ENCODE results near the gene TCAF2.
"Not testable (repeated sequence)": the region's sequence is repeated elsewhere in the genome, so short reads cannot be mapped to it uniquely, and the experiment has no call there.

Gene TCAF2

GRCh38 chr7:143620646-143621045, at the start of gene TCAF2:
Gene TCAF2 (plus strand): TSS chr7:143620974.
- DNase-seq (ENCODE audit: low spot score): not testable (repeated sequence)

GRCh38 chr7:143571501-143571900, 49.3 kb upstream of the TCAF2 start, which contains the start of gene CTAGE15:
Gene CTAGE15 (plus strand): TSS chr7:143571801. CDS start chr7:143571818, 17 bp downstream.
- DNase-seq (ENCODE audit: low spot score): not testable (repeated sequence)

DNA sequence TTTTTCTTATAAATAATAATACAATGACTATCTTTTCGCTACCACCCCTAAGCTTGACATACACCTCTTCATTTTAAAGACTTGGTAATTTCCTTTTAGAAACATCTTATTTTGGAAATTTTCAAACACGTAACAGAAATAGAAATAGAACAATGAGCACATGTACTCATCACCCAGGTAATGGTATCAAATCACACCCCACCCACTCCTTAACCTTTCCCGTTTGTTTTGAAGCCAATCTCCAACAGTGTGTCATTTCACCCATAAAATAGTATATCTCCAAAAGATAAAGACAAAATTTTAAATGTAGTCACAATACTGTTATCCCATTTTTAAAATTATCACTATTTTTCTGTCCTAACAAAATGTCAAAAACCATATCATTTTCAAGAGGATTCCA, 32.6 kb upstream of the TCAF2 start:
- DNase-seq (ENCODE audit: low spot score): not testable (repeated sequence)

DNA sequence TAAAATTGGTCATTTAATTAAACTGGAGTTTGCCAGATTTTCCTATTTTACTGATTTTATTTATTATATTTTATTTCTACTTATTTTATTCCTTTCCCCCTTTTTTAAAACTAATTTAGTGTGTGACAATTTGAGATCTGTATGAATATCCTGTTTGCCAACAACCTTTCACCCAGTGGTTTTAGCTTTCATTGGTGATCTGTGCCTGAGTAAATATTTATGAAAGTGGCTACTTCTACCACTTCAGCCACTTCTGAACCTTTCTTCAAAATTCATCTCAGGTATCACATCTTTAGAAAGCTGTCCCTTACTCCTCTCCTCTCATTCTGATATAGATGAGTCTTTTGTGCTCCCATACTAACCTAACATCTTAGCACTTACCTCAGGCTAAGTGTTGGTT, 30.9 kb upstream of the TCAF2 start:
- DNase-seq (ENCODE audit: low spot score): not testable (repeated sequence)

GRCh38 chr7:143598086-143598485, 22.7 kb upstream of the TCAF2 start:
- DNase-seq (ENCODE audit: low spot score): not testable (repeated sequence)

DNA sequence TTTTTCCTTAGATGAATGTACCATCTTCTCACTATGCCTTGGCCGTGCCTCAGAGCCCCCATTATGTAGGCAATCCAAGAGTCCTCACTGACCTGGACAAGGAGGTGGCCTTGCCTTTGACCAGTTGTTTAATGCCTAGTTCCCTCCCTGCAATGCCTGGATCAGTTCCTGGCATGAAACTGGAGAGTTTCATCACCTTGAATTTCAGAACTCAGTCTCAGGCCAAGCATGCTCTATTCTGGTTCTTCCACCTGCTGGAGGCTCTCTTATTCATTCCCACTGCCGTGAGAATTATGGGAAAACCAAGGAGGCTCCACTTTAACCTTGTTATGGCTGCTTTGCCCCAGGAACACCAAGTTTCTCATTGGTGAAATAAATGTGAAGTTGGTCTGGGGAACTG, 17.2 kb upstream of the TCAF2 start:
- DNase-seq (ENCODE audit: low spot score): not testable (repeated sequence)

GRCh38 chr7:143606088-143606487, 14.7 kb upstream of the TCAF2 start:
- DNase-seq (ENCODE audit: low spot score): not testable (repeated sequence)

DNA sequence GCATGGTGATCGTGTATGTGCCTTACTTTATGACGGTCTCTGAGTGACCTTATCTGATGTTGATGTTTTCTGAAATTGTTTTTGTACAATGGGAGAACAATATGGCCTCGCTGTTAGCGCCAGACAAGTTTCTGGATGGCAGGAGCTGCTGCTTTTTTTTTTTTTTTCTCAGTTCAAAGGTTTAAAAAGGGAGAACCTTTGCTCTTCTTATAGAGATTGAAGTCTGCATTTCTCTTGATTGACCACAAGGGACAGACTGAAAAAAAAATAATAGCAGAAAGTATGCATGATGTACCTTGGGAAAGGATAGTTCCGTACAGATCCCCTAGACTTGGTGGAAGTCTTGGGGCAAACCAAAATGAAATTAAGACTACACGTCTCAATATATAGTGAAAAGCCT, 5.2 kb upstream of the TCAF2 start:
- not testable (repeated sequence) for DNase-seq (ENCODE audit: low spot score)

- not testable (repeated sequence) for DNase-seq (ENCODE audit: low spot score)
These were observed 3.6 kb upstream of the TCAF2 start for GRCh38 chr7:143617204-143617603.

GRCh38 chr7:143620058-143620457, 716 bp upstream of the TCAF2 start:
- DNase-seq (ENCODE audit: low spot score): not testable (repeated sequence)

GRCh38 chr7:143621175-143621574, 401 bp downstream of the TCAF2 start:
- not testable (repeated sequence) for DNase-seq (ENCODE audit: low spot score)

DNA sequence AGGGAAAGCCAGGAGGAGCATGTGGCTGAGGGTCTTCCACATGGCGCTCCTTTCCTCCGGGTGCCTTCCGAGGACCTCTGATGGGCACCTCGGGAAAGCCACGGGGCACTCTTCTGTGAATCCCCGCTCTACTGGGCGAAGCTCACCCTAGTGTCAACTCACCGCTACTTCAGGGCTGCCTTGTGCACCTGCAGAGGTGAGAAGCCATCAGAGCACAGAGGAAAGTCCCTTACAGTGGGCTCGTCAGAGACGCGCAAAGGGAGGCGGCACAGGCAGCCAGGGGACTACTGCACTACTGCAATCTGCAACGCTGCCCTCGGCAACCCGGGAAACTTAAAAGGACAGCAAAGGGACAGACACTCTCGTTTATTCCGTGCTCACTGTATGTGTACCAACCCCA, 1.4 kb downstream of the TCAF2 start:
- DNase-seq (ENCODE audit: low spot score): not testable (repeated sequence)

- DNase-seq (ENCODE audit: low spot score): not testable (repeated sequence)
These were observed 9.9 kb downstream of the TCAF2 start for GRCh38 chr7:143630653-143631052.

GRCh38 chr7:143632506-143632905, 11.7 kb downstream of the TCAF2 start:
- DNase-seq (ENCODE audit: low spot score): not testable (repeated sequence)

- not testable (repeated sequence) for DNase-seq (ENCODE audit: low spot score)
These were observed 12.3 kb downstream of the TCAF2 start for GRCh38 chr7:143633013-143633618.

- not testable (repeated sequence) for DNase-seq (ENCODE audit: low spot score)
These were observed 14.8 kb downstream of the TCAF2 start for GRCh38 chr7:143635364-143636240.

GRCh38 chr7:143639372-143639771, 18.6 kb downstream of the TCAF2 start:
- DNase-seq (ENCODE audit: low spot score): not testable (repeated sequence)

- not testable (repeated sequence) for DNase-seq (ENCODE audit: low spot score)
These were observed 19.9 kb downstream of the TCAF2 start for GRCh38 chr7:143640528-143641189.

DNA sequence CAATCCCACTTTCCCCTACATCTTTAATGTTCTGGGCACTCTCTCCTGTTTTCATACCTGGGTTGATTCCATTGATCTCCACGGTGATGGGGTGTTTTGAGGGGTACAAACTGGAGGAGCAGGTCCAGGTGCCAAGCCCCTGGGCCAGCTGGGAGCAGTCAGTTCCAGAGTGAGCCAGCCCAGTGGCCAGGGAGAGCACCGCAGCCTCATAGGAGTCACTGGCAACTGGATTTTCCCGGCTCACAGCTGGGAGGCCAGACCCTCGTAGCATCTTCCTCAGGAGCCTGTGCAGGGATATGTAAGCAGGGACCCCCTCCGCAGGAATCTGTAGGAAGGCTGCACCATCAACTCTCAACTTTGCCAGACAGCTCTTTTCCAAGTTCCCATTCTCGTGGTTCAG, 25.8 kb downstream of the TCAF2 start:
- DNase-seq (ENCODE audit: low spot score): not testable (repeated sequence)

DNA sequence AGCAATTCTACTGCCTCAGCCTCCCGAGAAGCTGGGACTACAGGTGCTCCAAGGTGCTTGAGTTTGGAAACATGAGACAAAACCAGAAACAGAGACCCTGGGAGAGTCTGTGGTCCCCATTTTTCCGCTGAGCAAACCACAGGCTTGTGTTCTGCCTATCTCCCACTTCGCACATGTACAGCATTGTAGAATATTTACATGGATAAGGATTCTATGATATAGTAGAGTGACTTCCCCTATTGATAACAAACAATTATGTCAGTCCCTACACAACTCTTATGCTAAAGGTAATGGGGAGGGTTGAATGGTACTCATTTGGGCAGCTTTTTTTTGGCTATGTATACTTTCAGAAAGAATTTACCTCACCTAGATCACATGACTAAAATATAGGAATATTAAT, 29.1 kb downstream of the TCAF2 start:
- not testable (repeated sequence) for DNase-seq (ENCODE audit: low spot score)

GRCh38 chr7:143650447-143650846, 29.7 kb downstream of the TCAF2 start:
- DNase-seq (ENCODE audit: low spot score): not testable (repeated sequence)

All from germinal center (tissue), 1 donor.